Endodermal cell (in vitro differentiated cells): ENCODE measurements around the gene TRHDE. TPM values are rescaled to one million over a fixed set of nuclear protein-coding genes. Genes with fewer than 3 reads are reported as not detected.

ENCODE experiments used
- DNase-seq: peaks from one replicate; pipeline ENCODE4 v3.0.0-alpha.2; 2017
- H3K27ac ChIP-seq: 2 replicates; pipeline ENCODE4 v1.5.1; 2013; ENCODE audit warnings: mild to moderate bottlenecking, low read depth, low read length, moderate library complexity
- H3K27me3 ChIP-seq: 2 replicates; pipeline ENCODE4 v1.6.1; 2013; ENCODE audit warnings: mild to moderate bottlenecking, low read length, moderate library complexity; ENCODE audit not compliant: insufficient read depth, control insufficient read depth, poor library complexity, severe bottlenecking
- H3K36me3 ChIP-seq: 2 replicates; pipeline ENCODE4 v1.7.0; 2013; ENCODE audit warnings: mild to moderate bottlenecking, low read length, moderate library complexity; ENCODE audit not compliant: control insufficient read depth, insufficient read depth
- H3K4me1 ChIP-seq: one replicate; pipeline ENCODE4 v1.7.0; 2013; ENCODE audit warnings: low read length; ENCODE audit not compliant: control insufficient read depth, insufficient read depth
- H3K4me3 ChIP-seq: 2 replicates; pipeline ENCODE4 v1.5.1; 2013; ENCODE audit warnings: mild to moderate bottlenecking, low read length, moderate library complexity
- H3K9ac ChIP-seq: 2 replicates; pipeline ENCODE4 v1.6.1; 2013; ENCODE audit warnings: mild to moderate bottlenecking, low read length, moderate library complexity; ENCODE audit not compliant: poor library complexity, severe bottlenecking; ENCODE audit errors: extremely low read depth
- H3K9me3 ChIP-seq: 2 replicates; pipeline ENCODE4 v1.6.1; 2013; ENCODE audit warnings: mild to moderate bottlenecking, low read length, moderate library complexity; ENCODE audit not compliant: control insufficient read depth
- H3K27ac Mint-ChIP-seq: 2 replicates; pipeline ENCODE4 v1.8.0; 2020; ENCODE audit warnings: mixed read lengths
- H3K27me3 Mint-ChIP-seq: 2 replicates; pipeline ENCODE4 v1.8.0; 2021; ENCODE audit warnings: mild to moderate bottlenecking, mixed read lengths; ENCODE audit not compliant: insufficient read depth
- H3K36me3 Mint-ChIP-seq: 2 replicates; pipeline ENCODE4 v1.8.0; 2020; ENCODE audit warnings: low read depth, mixed read lengths
- H3K4me1 Mint-ChIP-seq: 2 replicates; pipeline ENCODE4 v1.8.0; 2020; ENCODE audit warnings: mixed read lengths
- H3K4me3 Mint-ChIP-seq: 2 replicates; pipeline ENCODE4 v1.8.0; 2020; ENCODE audit warnings: mild to moderate bottlenecking, moderate library complexity, mixed read lengths
- H3K9me3 Mint-ChIP-seq: 2 replicates; pipeline ENCODE4 v1.8.0; 2020; ENCODE audit warnings: mild to moderate bottlenecking, mixed read lengths
- CTCF ChIP-seq: fragments of 200-600 bp; sonication (generic); conservative IDR thresholded peaks from 2 replicates; pipeline ENCODE4 v1.5.0; 2021; ENCODE audit warnings: antibody characterized with exemption, mild to moderate bottlenecking
- WGBS, 2 experiments: methylation state at CpG; one replicate each; pipeline versions ENCODE4 v1.1.5 to v1.1.7; 2013; ENCODE audit warnings: missing lambda C conversion rate in 2 of 2, mixed read lengths in 1 of 2; ENCODE audit not compliant: insufficient coverage in 1 of 2, insufficient read length in 1 of 2; 5-methylcytosine and 5-hydroxymethylcytosine counted together
- total RNA-seq, 2 donors: library from RNA; stranded (reverse); fragmentation: NEBNext Ultra II Directional in 1 of 2; extraction: Animal tissue kit (Norgen Biotek cat#: 25700) in 1 of 2; gene quantifications; 2 replicates in 1 of 2; 3 replicates in 1 of 2; pipeline ENCODE4 v1.2.1, GENCODE V29; 2021

The TRHDE gene
- total RNA-seq, 2 donors from 2014 or later: 0.20 to 1.2 TPM

GRCh38 chr12:72509891-72510290 lies 237.7 kb downstream of the TRHDE start:
- Mint-ChIP-seq H3K4me3 (no peak overlapping the region), H3K36me3 (no peaks in the 10 kb centered on the region), H3K4me1 (peaks cover 10% of the 10 kb centered on the region), H3K9me3 (no peaks in the 10 kb centered on the region), H3K27ac (no peak overlapping the region), H3K27me3 (no peaks in the 10 kb centered on the region)
- Histone ChIP-seq H3K9ac (no peak overlapping the region), H3K36me3 (no peaks in the 10 kb centered on the region), H3K4me1 (peaks cover 8% of the 10 kb centered on the region), H3K27ac (no peak overlapping the region), H3K9me3 (no peaks in the 10 kb centered on the region), H3K27me3 (no peaks in the 10 kb centered on the region), H3K4me3 (no peak overlapping the region)
- TF ChIP-seq CTCF: no peak
- DNase-seq: no peak
- no CpG with 5 or more reads among the region's 1 CpG for WGBS, 2 experiments

GRCh38 chr12:72510772-72511171 lies 238.6 kb downstream of the TRHDE start:
- peaks cover 8% of the 10 kb centered on the region for H3K4me1 ChIP-seq
- H3K27ac ChIP-seq: no peak overlapping the region
- no peak overlapping the region for H3K27ac Mint-ChIP-seq
- TF ChIP-seq CTCF: no peak
- WGBS, 2 experiments: 84% methylated on average over 1 of the region's 1 CpG; no CpG with 5 or more reads in 1 of the 2 experiments
- H3K9me3 ChIP-seq: no peaks in the 10 kb centered on the region
- H3K4me1 Mint-ChIP-seq: peaks cover 10% of the 10 kb centered on the region
- H3K36me3 Mint-ChIP-seq: no peaks in the 10 kb centered on the region
- no peaks in the 10 kb centered on the region for H3K36me3 ChIP-seq
- H3K9me3 Mint-ChIP-seq: peaks cover 3% of the 10 kb centered on the region
- no peak for DNase-seq
- H3K4me3 Mint-ChIP-seq: no peak overlapping the region
- H3K9ac ChIP-seq: no peak overlapping the region
- H3K27me3 ChIP-seq: no peaks in the 10 kb centered on the region
- no peaks in the 10 kb centered on the region for H3K27me3 Mint-ChIP-seq
- H3K4me3 ChIP-seq: no peak overlapping the region

DNA sequence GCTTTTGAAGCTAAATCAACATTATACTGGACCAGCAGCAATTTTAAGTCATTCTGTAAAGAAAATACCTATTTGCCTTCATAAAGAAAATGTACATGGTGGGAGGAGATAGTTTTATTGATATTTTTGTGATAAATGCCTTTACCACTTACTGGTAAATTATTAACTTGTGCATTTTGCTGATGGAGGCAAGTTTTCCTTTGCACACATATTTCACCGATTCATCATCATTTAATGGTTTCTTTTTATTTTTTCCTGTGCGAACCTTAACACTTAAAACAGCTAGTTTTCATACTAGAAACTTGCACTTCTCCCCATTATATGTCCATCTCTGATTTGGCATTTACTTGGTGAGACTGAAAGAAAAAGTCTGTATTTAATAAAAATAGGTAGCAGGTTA lies 239.3 kb downstream of the TRHDE start:
- Mint-ChIP-seq H3K9me3 (peaks cover 3% of the 10 kb centered on the region), H3K36me3 (no peaks in the 10 kb centered on the region), H3K4me3 (no peak overlapping the region), H3K27ac (no peak overlapping the region), H3K4me1 (peaks cover 10% of the 10 kb centered on the region), H3K27me3 (no peaks in the 10 kb centered on the region)
- WGBS, 2 experiments: 87% methylated on average over 2 of the region's 2 CpGs; no CpG with 5 or more reads in 1 of the 2 experiments
- Histone ChIP-seq H3K4me3 (no peak overlapping the region), H3K27me3 (no peaks in the 10 kb centered on the region), H3K27ac (no peak overlapping the region), H3K4me1 (peaks cover 8% of the 10 kb centered on the region), H3K9me3 (no peaks in the 10 kb centered on the region), H3K9ac (no peak overlapping the region), H3K36me3 (no peaks in the 10 kb centered on the region)
- DNase-seq: no peak
- TF ChIP-seq CTCF: no peak
